ENCODE results near the gene CHID1.

- TF ChIP-seq POLR2A (IDR thresholded peaks at IDR 0.05): no peak
- TF ChIP-seq, protein P1, sequence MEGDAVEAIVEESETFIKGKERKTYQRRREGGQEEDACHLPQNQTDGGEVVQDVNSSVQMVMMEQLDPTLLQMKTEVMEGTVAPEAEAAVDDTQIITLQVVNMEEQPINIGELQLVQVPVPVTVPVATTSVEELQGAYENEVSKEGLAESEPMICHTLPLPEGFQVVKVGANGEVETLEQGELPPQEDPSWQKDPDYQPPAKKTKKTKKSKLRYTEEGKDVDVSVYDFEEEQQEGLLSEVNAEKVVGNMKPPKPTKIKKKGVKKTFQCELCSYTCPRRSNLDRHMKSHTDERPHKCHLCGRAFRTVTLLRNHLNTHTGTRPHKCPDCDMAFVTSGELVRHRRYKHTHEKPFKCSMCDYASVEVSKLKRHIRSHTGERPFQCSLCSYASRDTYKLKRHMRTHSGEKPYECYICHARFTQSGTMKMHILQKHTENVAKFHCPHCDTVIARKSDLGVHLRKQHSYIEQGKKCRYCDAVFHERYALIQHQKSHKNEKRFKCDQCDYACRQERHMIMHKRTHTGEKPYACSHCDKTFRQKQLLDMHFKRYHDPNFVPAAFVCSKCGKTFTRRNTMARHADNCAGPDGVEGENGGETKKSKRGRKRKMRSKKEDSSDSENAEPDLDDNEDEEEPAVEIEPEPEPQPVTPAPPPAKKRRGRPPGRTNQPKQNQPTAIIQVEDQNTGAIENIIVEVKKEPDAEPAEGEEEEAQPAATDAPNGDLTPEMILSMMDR (IDR thresholded peaks at IDR 0.05): no peak
These were observed 65.6 kb downstream of the CHID1 start for GRCh38 chr11:844693-845644.
